Activated B cell treated with CpG ODN at 0.5 μM for 24 hours (primary cell): ENCODE measurements around the gene UGT2B15. TPM values are rescaled to one million over a fixed set of nuclear protein-coding genes. Genes with fewer than 3 reads are reported as not detected.
"Not testable (repeated sequence)": the region's sequence is repeated elsewhere in the genome, so short reads cannot be mapped to it uniquely, and the experiment has no call there.

ENCODE experiments used
- ATAC-seq: fragments of 200-7000 bp; cut with Tn5 transposase; one replicate; pipeline ENCODE4 v1.10.0; 2021; ENCODE audit warnings: low read depth, mild to moderate bottlenecking, moderate library complexity
- CTCF ChIA-PET: fragments of 350-600 bp; sonication (Branson Sonifier 250); formaldehyde crosslinking; loops from one replicate; lab custom pipeline; 2021; ENCODE audit warnings: antibody characterized with exemption; lab: Charles Lee
- POLR2A ChIA-PET: fragments of 350-600 bp; sonication (Branson Sonifier 250); formaldehyde crosslinking; loops from one replicate; lab custom pipeline; 2021; ENCODE audit warnings: antibody characterized with exemption; lab: Charles Lee
- DNase-seq: peaks from one replicate; pipeline ENCODE4 v3.0.0; 2022
- H3K27ac Mint-ChIP-seq: one replicate; pipeline ENCODE4 v1.8.0; 2020; ENCODE audit warnings: mixed read lengths
- H3K27me3 Mint-ChIP-seq: one replicate; pipeline ENCODE4 v1.8.0; 2021; ENCODE audit warnings: mixed read lengths
- H3K36me3 Mint-ChIP-seq: one replicate; pipeline ENCODE4 v1.8.0; 2021; ENCODE audit warnings: low read depth, mixed read lengths
- H3K4me1 Mint-ChIP-seq: one replicate; pipeline ENCODE4 v1.8.0; 2021; ENCODE audit warnings: mixed read lengths
- H3K4me3 Mint-ChIP-seq: one replicate; pipeline ENCODE4 v1.8.0; 2020; ENCODE audit warnings: mild to moderate bottlenecking, mixed read lengths
- H3K9me3 Mint-ChIP-seq: one replicate; pipeline ENCODE4 v1.8.0; 2020; ENCODE audit warnings: mixed read lengths
- CTCF ChIP-seq: fragments of 200-600 bp; IDR thresholded peaks from one replicate; pipeline ENCODE4 v1.8.0; 2022; ENCODE audit warnings: antibody characterized with exemption, mild to moderate bottlenecking
- intact Hi-C: fragments of 100-400 bp; cut with micrococcal nuclease; formaldehyde crosslinking; loops from one replicate; pipeline ENCODE4 v1.15.1; 2024
- total RNA-seq: library from RNA; stranded (reverse); gene quantifications from 2 replicates; pipeline ENCODE4 v1.2.3, GENCODE V29; 2022

UGT2B15 gene
- total RNA-seq, 1 donor from 2014 or later: 0.44 TPM

- ChIA-PET POLR2A (no interaction called here), CTCF (no interaction called here)
- no peak for ATAC-seq
- H3K4me3 Mint-ChIP-seq: no peak overlapping the region
- H3K27me3 Mint-ChIP-seq: no peaks in the 10 kb centered on the region
- TF ChIP-seq CTCF: no peak
- no peaks in the 10 kb centered on the region for H3K4me1 Mint-ChIP-seq
- intact Hi-C loops: no loop called here
- no peaks in the 10 kb centered on the region for H3K9me3 Mint-ChIP-seq
- no peaks in the 10 kb centered on the region for H3K36me3 Mint-ChIP-seq
- no peak for DNase-seq
- H3K27ac Mint-ChIP-seq: no peak overlapping the region
Measured at GRCh38 chr4:68712207-68712606, 41.8 kb upstream of the UGT2B15 start.

DNA sequence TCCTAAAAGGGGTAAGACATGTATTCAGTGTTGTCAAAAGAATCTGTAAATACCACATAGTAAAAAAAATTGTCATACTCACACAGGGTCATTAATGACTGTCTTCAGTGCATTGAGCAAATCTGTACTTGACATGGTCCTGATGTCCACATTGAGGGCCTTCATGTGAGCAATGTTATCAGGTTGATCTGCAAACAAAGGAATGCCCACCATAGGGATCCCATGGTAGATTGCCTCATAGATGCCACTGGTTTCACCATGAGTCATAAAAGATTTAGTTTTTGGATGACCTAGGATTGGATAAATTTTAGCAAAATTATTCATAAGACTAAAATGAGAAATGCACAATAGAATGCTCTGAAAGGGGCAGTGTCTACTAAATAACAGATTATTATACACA is 38.1 kb upstream of the UGT2B15 start:
- CTCF ChIA-PET: no interaction called here
- no peak for TF ChIP-seq CTCF
- no peaks in the 10 kb centered on the region for H3K27me3 Mint-ChIP-seq
- no peaks in the 10 kb centered on the region for H3K36me3 Mint-ChIP-seq
- intact Hi-C loops: no loop called here
- POLR2A ChIA-PET: no interaction called here
- no peak overlapping the region for H3K4me3 Mint-ChIP-seq
- no peaks in the 10 kb centered on the region for H3K4me1 Mint-ChIP-seq
- ATAC-seq (no peak), DNase-seq (no peak)
- H3K27ac Mint-ChIP-seq: no peak overlapping the region
- H3K9me3 Mint-ChIP-seq: peaks cover 3% of the 10 kb centered on the region

- H3K4me1 Mint-ChIP-seq, POLR2A ChIA-PET, H3K4me3 Mint-ChIP-seq, H3K36me3 Mint-ChIP-seq, ATAC-seq, CTCF ChIA-PET, H3K27ac Mint-ChIP-seq, H3K9me3 Mint-ChIP-seq, DNase-seq, H3K27me3 Mint-ChIP-seq, intact Hi-C loops: not testable (repeated sequence)
Measured at GRCh38 chr4:68703168-68703567, 32.7 kb upstream of the UGT2B15 start.

DNA sequence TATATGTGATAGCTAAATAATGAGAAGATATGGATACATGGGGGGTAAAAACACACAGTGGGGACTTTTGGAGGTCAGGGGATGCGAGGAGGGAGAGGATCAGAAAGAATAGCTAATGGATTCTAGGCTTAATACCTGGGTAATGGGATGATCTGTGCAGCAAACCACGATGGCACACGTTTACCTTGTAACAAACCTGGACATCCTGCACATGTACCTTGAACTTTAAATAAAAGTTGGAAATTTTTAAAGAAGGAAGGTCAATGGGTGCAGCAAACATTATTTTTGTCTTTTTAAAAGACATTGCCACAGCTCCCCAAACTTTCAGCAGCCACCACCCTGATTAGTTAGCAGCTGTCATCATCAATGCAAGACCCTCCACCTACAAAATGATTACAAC is 29.7 kb upstream of the UGT2B15 start:
- POLR2A ChIA-PET: no interaction called here
- CTCF ChIA-PET: no interaction called here
- ATAC-seq (no peak), DNase-seq (no peak)
- no peaks in the 10 kb centered on the region for H3K36me3 Mint-ChIP-seq
- H3K27ac Mint-ChIP-seq: no peak overlapping the region
- no peak overlapping the region for H3K4me3 Mint-ChIP-seq
- intact Hi-C loops: no loop called here
- no peak for TF ChIP-seq CTCF
- no peaks in the 10 kb centered on the region for H3K27me3 Mint-ChIP-seq
- no peaks in the 10 kb centered on the region for H3K4me1 Mint-ChIP-seq
- H3K9me3 Mint-ChIP-seq: peaks cover 3% of the 10 kb centered on the region

GRCh38 chr4:68693325-68694075 is 23.0 kb upstream of the UGT2B15 start:
- ATAC-seq: no peak
- POLR2A ChIA-PET: no interaction called here
- intact Hi-C loops: no loop called here
- no peak for DNase-seq
- TF ChIP-seq CTCF: no peak
- CTCF ChIA-PET: no interaction called here
- Mint-ChIP-seq H3K27me3 (no peaks in the 10 kb centered on the region), H3K36me3 (no peaks in the 10 kb centered on the region), H3K4me1 (no peaks in the 10 kb centered on the region), H3K27ac (no peak overlapping the region), H3K9me3 (peaks cover 8% of the 10 kb centered on the region), H3K4me3 (no peak overlapping the region)

- ChIA-PET CTCF (no interaction called here), POLR2A (no interaction called here)
- Mint-ChIP-seq H3K9me3 (peaks cover 5% of the 10 kb centered on the region), H3K4me1 (no peaks in the 10 kb centered on the region), H3K36me3 (no peaks in the 10 kb centered on the region), H3K4me3 (no peak overlapping the region), H3K27me3 (no peaks in the 10 kb centered on the region), H3K27ac (no peak overlapping the region)
- ATAC-seq (no peak), DNase-seq (no peak)
- intact Hi-C loops: no loop called here
- no peak for TF ChIP-seq CTCF
Measured at GRCh38 chr4:68691186-68691585, 20.7 kb upstream of the UGT2B15 start.
